Measurements from ENCODE around the gene MAD1L1. TPM values are rescaled to one million over a fixed set of nuclear protein-coding genes. Genes with fewer than 3 reads are reported as not detected.
A peak's percentile ranks its signal among the peaks of the same experiment; 100 is the strongest.

MAD1L1 gene
- total and polyA plus RNA-seq, 7 experiments from 2014 or later, result 112 to 314 (median 136) TPM

- no peak overlapping the region for H3K4me3 ChIP-seq (ENCODE audit: low read length)
- Mint-ChIP-seq H3K27me3 (no peaks in the 10 kb centered on the region), H3K27ac (peak overlapping the region in 1 of 9 donors; percentile 65), H3K4me1 (peaks cover 6 to 22% (median 10%) of the 10 kb centered on the region in 7 donors), H3K36me3 (peaks cover 0 to 39% (median 0%) of the 10 kb centered on the region in 5 donors), H3K4me3 (no peak overlapping the region), H3K9me3 (no peaks in the 10 kb centered on the region)
- H3K36me3 ChIP-seq (ENCODE audit: control insufficient read depth in 2 of 3, insufficient read depth in 3 of 3, low read length in 3 of 3), result peaks cover 0 to 4% (median 0%) of the 10 kb centered on the region in 3 experiments
- ChIA-PET POLR2A (no interaction called here), CTCF (no interaction called here)
- no peak for DNase-seq
- intact Hi-C loops (cut with micrococcal nuclease), result no loop called here
- no peak for ATAC-seq
- no peaks in the 10 kb centered on the region for H3K9me3 ChIP-seq (ENCODE audit: control insufficient read depth in 2 of 3, low read length in 3 of 3)
- peaks cover 0 to 3% of the 10 kb centered on the region in 2 donors for H3K4me1 ChIP-seq (ENCODE audit: control insufficient read depth in 2 of 2, insufficient read depth in 2 of 2, low read length in 2 of 2)
- no peaks in the 10 kb centered on the region for H3K27me3 ChIP-seq (ENCODE audit: control insufficient read depth in 2 of 2, insufficient read depth in 2 of 2, low read length in 2 of 2)
- no peak overlapping the region for H3K27ac ChIP-seq (ENCODE audit: low read depth, low read length)
Measured at GRCh38 chr7:2134740-2135139, 98.0 kb downstream of the MAD1L1 start.

- Mint-ChIP-seq H3K4me1 (peaks cover 0 to 9% (median 0%) of the 10 kb centered on the region in 7 donors), H3K27ac (no peak overlapping the region), H3K4me3 (no peak overlapping the region), H3K27me3 (no peaks in the 10 kb centered on the region), H3K36me3 (peaks cover 0 to 39% (median 0%) of the 10 kb centered on the region in 5 donors), H3K9me3 (no peaks in the 10 kb centered on the region)
- DNase-seq (no peak), ATAC-seq (no peak)
- Histone ChIP-seq H3K27me3 (ENCODE audit: control insufficient read depth in 2 of 2, insufficient read depth in 2 of 2, low read length in 2 of 2) (no peaks in the 10 kb centered on the region), H3K9me3 (ENCODE audit: control insufficient read depth in 2 of 3, low read length in 3 of 3) (no peaks in the 10 kb centered on the region), H3K4me1 (ENCODE audit: control insufficient read depth in 2 of 2, insufficient read depth in 2 of 2, low read length in 2 of 2) (no peaks in the 10 kb centered on the region), H3K4me3 (ENCODE audit: low read length) (no peak overlapping the region), H3K36me3 (ENCODE audit: control insufficient read depth in 2 of 3, insufficient read depth in 3 of 3, low read length in 3 of 3) (peaks cover 0 to 15% (median 0%) of the 10 kb centered on the region in 3 experiments), H3K27ac (ENCODE audit: low read depth, low read length) (no peak overlapping the region)
- ChIA-PET CTCF (no interaction called here), POLR2A (no interaction called here)
- intact Hi-C loops (cut with micrococcal nuclease), result no loop called here
Measured at GRCh38 chr7:2132243-2132642, 100.5 kb downstream of the MAD1L1 start.

GRCh38 chr7:2131800-2132199 is 100.9 kb downstream of the MAD1L1 start:
- DNase-seq, result no peak
- intact Hi-C loops (cut with micrococcal nuclease), result no loop called here
- Mint-ChIP-seq H3K4me1 (peaks cover 0 to 9% (median 0%) of the 10 kb centered on the region in 7 donors), H3K9me3 (no peaks in the 10 kb centered on the region), H3K4me3 (no peak overlapping the region), H3K27me3 (no peaks in the 10 kb centered on the region), H3K27ac (no peak overlapping the region), H3K36me3 (peaks cover 0 to 35% (median 0%) of the 10 kb centered on the region in 5 donors)
- ChIA-PET POLR2A (no interaction called here), CTCF (no interaction called here)
- no peaks in the 10 kb centered on the region for H3K27me3 ChIP-seq (ENCODE audit: control insufficient read depth in 2 of 2, insufficient read depth in 2 of 2, low read length in 2 of 2)
- H3K4me3 ChIP-seq (ENCODE audit: low read length), result no peak overlapping the region
- peaks cover 0 to 20% (median 0%) of the 10 kb centered on the region in 3 experiments for H3K36me3 ChIP-seq (ENCODE audit: control insufficient read depth in 2 of 3, insufficient read depth in 3 of 3, low read length in 3 of 3)
- no peak overlapping the region for H3K27ac ChIP-seq (ENCODE audit: low read depth, low read length)
- no peaks in the 10 kb centered on the region for H3K9me3 ChIP-seq (ENCODE audit: control insufficient read depth in 2 of 3, low read length in 3 of 3)
- no peak for ATAC-seq
- H3K4me1 ChIP-seq (ENCODE audit: control insufficient read depth in 2 of 2, insufficient read depth in 2 of 2, low read length in 2 of 2), result no peaks in the 10 kb centered on the region

GRCh38 chr7:2131341-2131740 is 101.4 kb downstream of the MAD1L1 start:
- no peak overlapping the region for H3K4me3 Mint-ChIP-seq
- Histone ChIP-seq H3K27me3 (ENCODE audit: control insufficient read depth in 2 of 2, insufficient read depth in 2 of 2, low read length in 2 of 2) (no peaks in the 10 kb centered on the region), H3K4me1 (ENCODE audit: control insufficient read depth in 2 of 2, insufficient read depth in 2 of 2, low read length in 2 of 2) (no peaks in the 10 kb centered on the region), H3K4me3 (ENCODE audit: low read length) (no peak overlapping the region), H3K9me3 (ENCODE audit: control insufficient read depth in 2 of 3, low read length in 3 of 3) (no peaks in the 10 kb centered on the region), H3K27ac (ENCODE audit: low read depth, low read length) (no peak overlapping the region), H3K36me3 (ENCODE audit: control insufficient read depth in 2 of 3, insufficient read depth in 3 of 3, low read length in 3 of 3) (peaks cover 0 to 20% (median 0%) of the 10 kb centered on the region in 3 experiments)
- ATAC-seq (no peak), DNase-seq (no peak)
- peaks cover 0 to 9% (median 0%) of the 10 kb centered on the region in 7 donors for H3K4me1 Mint-ChIP-seq
- intact Hi-C loops (cut with micrococcal nuclease), result no loop called here
- no peaks in the 10 kb centered on the region for H3K27me3 Mint-ChIP-seq
- ChIA-PET CTCF (no interaction called here), POLR2A (no interaction called here)
- no peak overlapping the region for H3K27ac Mint-ChIP-seq
- H3K36me3 Mint-ChIP-seq, result peaks cover 0 to 35% (median 0%) of the 10 kb centered on the region in 5 donors
- H3K9me3 Mint-ChIP-seq, result no peaks in the 10 kb centered on the region

- no peaks in the 10 kb centered on the region for H3K9me3 Mint-ChIP-seq
- peaks cover 0 to 9% (median 0%) of the 10 kb centered on the region in 7 donors for H3K4me1 Mint-ChIP-seq
- no peak overlapping the region for H3K27ac Mint-ChIP-seq
- no peak overlapping the region for H3K4me3 Mint-ChIP-seq
- no peak overlapping the region for H3K27ac ChIP-seq (ENCODE audit: low read depth, low read length)
- peaks cover 0 to 20% (median 0%) of the 10 kb centered on the region in 3 experiments for H3K36me3 ChIP-seq (ENCODE audit: control insufficient read depth in 2 of 3, insufficient read depth in 3 of 3, low read length in 3 of 3)
- intact Hi-C loops (cut with micrococcal nuclease), result no loop called here
- POLR2A ChIA-PET, result no interaction called here
- H3K4me1 ChIP-seq (ENCODE audit: control insufficient read depth in 2 of 2, insufficient read depth in 2 of 2, low read length in 2 of 2), result no peaks in the 10 kb centered on the region
- no peaks in the 10 kb centered on the region for H3K27me3 ChIP-seq (ENCODE audit: control insufficient read depth in 2 of 2, insufficient read depth in 2 of 2, low read length in 2 of 2)
- CTCF ChIA-PET, result interaction anchor here (0.7 kb wide), 1 partner anchor 335 kb away, joined by 3 read pairs; no protein-coding TSS in a partner anchor
- no peaks in the 10 kb centered on the region for H3K9me3 ChIP-seq (ENCODE audit: control insufficient read depth in 2 of 3, low read length in 3 of 3)
- H3K4me3 ChIP-seq (ENCODE audit: low read length), result no peak overlapping the region
- DNase-seq, result no peak
- no peaks in the 10 kb centered on the region for H3K27me3 Mint-ChIP-seq
- H3K36me3 Mint-ChIP-seq, result peaks cover 0 to 29% (median 0%) of the 10 kb centered on the region in 5 donors
- no peak for ATAC-seq
Measured at GRCh38 chr7:2130096-2130375, 102.7 kb downstream of the MAD1L1 start.

- no peaks in the 10 kb centered on the region for H3K9me3 Mint-ChIP-seq
- Histone ChIP-seq H3K36me3 (ENCODE audit: control insufficient read depth in 2 of 3, insufficient read depth in 3 of 3, low read length in 3 of 3) (peaks cover 0 to 17% (median 0%) of the 10 kb centered on the region in 3 experiments), H3K27me3 (ENCODE audit: control insufficient read depth in 2 of 2, insufficient read depth in 2 of 2, low read length in 2 of 2) (no peaks in the 10 kb centered on the region), H3K4me3 (ENCODE audit: low read length) (no peak overlapping the region), H3K27ac (ENCODE audit: low read depth, low read length) (no peak overlapping the region), H3K4me1 (ENCODE audit: control insufficient read depth in 2 of 2, insufficient read depth in 2 of 2, low read length in 2 of 2) (no peaks in the 10 kb centered on the region), H3K9me3 (ENCODE audit: control insufficient read depth in 2 of 3, low read length in 3 of 3) (no peaks in the 10 kb centered on the region)
- H3K4me1 Mint-ChIP-seq, result peaks cover 0 to 9% (median 0%) of the 10 kb centered on the region in 7 donors
- ChIA-PET CTCF (interaction anchor here (0.7 kb wide), 1 partner anchor 334 kb away, joined by 3 read pairs; no protein-coding TSS in a partner anchor), POLR2A (no interaction called here)
- H3K27ac Mint-ChIP-seq, result no peak overlapping the region
- no peak overlapping the region for H3K4me3 Mint-ChIP-seq
- no peaks in the 10 kb centered on the region for H3K27me3 Mint-ChIP-seq
- ATAC-seq (no peak), DNase-seq (no peak)
- peaks cover 0 to 26% (median 0%) of the 10 kb centered on the region in 5 donors for H3K36me3 Mint-ChIP-seq
- intact Hi-C loops (cut with micrococcal nuclease), result no loop called here
Measured at GRCh38 chr7:2129323-2130095, 103.2 kb downstream of the MAD1L1 start.
